HCT116 (cell line): ENCODE data around the gene MTF2. TPM values are rescaled to one million over a fixed set of nuclear protein-coding genes. Genes with fewer than 3 reads are reported as not detected.

Experiments used
- ATAC-seq: fragments of 200-7000 bp; cut with Tn5 transposase; 2 replicates; pipeline ENCODE4 v1.9.1; 2020; ENCODE audit warnings: mild to moderate bottlenecking, moderate library complexity
- BruUV-seq: library from RNA; stranded (reverse); fragments of 400-500 nt; replicated peaks from 2 replicates; lab custom pipeline; 2021; lab: Mats Ljungman, UMichigan
- CTCF ChIA-PET: fragments of 300-600 bp; sonication (Branson Sonifier 250); formaldehyde crosslinking; loops from one replicate; lab custom pipeline; 2021; ENCODE audit warnings: antibody characterized with exemption; lab: Charles Lee
- POLR2A ChIA-PET: fragments of 300-600, 350-600 bp; sonication (Branson Sonifier 250); formaldehyde crosslinking; loops from one replicate; lab custom pipeline; 2021; ENCODE audit warnings: antibody characterized with exemption; lab: Charles Lee
- RAD21 ChIA-PET, 2 experiments: fragments of 300-600 bp; sonication (Branson Sonifier 250); formaldehyde crosslinking; loops; one replicate each; lab custom pipeline; 2023; ENCODE audit warnings: low total read pairs in 2 of 2; ENCODE audit not compliant: uncharacterized antibody in 2 of 2, unreplicated experiment in 2 of 2, low non-redundant PET in 1 of 2; lab: Charles Lee
- DNase-seq: peaks from one replicate; pipeline ENCODE4 v3.0.0-alpha.2; 2010; ENCODE audit warnings: low read depth, low spot score
- H2AFZ ChIP-seq: fragments of 200-600 bp; shearing (Covaris generic), sonication (generic); 2 replicates; pipeline ENCODE4 v1.6.1; 2017; ENCODE audit warnings: low read depth, mixed run types, mixed read lengths, antibody characterized with exemption, low read length; ENCODE audit not compliant: poor library complexity, severe bottlenecking
- H3K27ac ChIP-seq: 2 replicates; pipeline ENCODE4 v1.5.1; 2012; ENCODE audit warnings: low read depth, low read length
- H3K27me3 ChIP-seq: fragments of 200-600 bp; sonication (generic); 2 replicates; pipeline ENCODE4 v1.6.1; 2016; ENCODE audit warnings: mixed run types, low read length, mixed read lengths; ENCODE audit not compliant: insufficient read depth
- H3K36me3 ChIP-seq, 2 experiments: fragments of 200-500 bp in 1 of 2; fragments of 200-600 bp in 1 of 2; sonication (Bioruptor generic) in 1 of 2; sonication (generic) in 1 of 2; 2 replicates each; pipeline versions ENCODE4 v1.5.1 to v1.6.1; 2014 to 2016; ENCODE audit warnings: low read length in 2 of 2, inconsistent platforms in 1 of 2, mixed read lengths in 1 of 2, mixed run types in 1 of 2; ENCODE audit not compliant: insufficient read depth in 2 of 2, control insufficient read depth in 1 of 2
- H3K4me1 ChIP-seq, 2 experiments: fragments of 200-600 bp in 1 of 2; sonication (generic) in 1 of 2; 2 replicates each; pipeline versions ENCODE4 v1.5.1 to v1.6.1; 2012 to 2017; ENCODE audit warnings: low read length in 2 of 2, inconsistent platforms in 1 of 2, mild to moderate bottlenecking in 1 of 2, mixed read lengths in 1 of 2, mixed run types in 1 of 2, moderate library complexity in 1 of 2; ENCODE audit not compliant: insufficient read depth in 2 of 2, control insufficient read depth in 1 of 2
- H3K4me2 ChIP-seq: fragments of 200-600 bp; sonication (generic); 2 replicates; pipeline ENCODE4 v1.6.1; 2017; ENCODE audit warnings: mixed run types, low read length, mixed read lengths
- H3K4me3 ChIP-seq, 2 experiments: fragments of 200-600 bp in 1 of 2; sonication (generic) in 1 of 2; replicated peaks in 1 of 2; 2 replicates each; pipeline ENCODE4 v1.5.1; 2011 to 2016; ENCODE audit warnings: low read length in 2 of 2, control low read depth in 1 of 2, low read depth in 1 of 2, mild to moderate bottlenecking in 1 of 2, mixed read lengths in 1 of 2, mixed run types in 1 of 2
- H3K79me2 ChIP-seq: fragments of 200-600 bp; sonication (generic); 2 replicates; pipeline ENCODE4 v1.6.1; 2017; ENCODE audit warnings: mild to moderate bottlenecking, mixed run types, low read length, moderate library complexity, mixed read lengths; ENCODE audit not compliant: insufficient read depth
- H3K9ac ChIP-seq: fragments of 200-600 bp; sonication (generic); 2 replicates; pipeline ENCODE4 v1.6.1; 2016; ENCODE audit warnings: low read length, mixed read lengths
- H3K9me2 ChIP-seq: fragments of 200-600 bp; sonication (generic), shearing (Covaris generic); 2 replicates; pipeline ENCODE4 v1.6.1; 2017; ENCODE audit warnings: mixed run types, mild to moderate bottlenecking, moderate library complexity; ENCODE audit not compliant: insufficient read depth
- H3K9me3 ChIP-seq, 2 experiments: fragments of 200-500 bp in 1 of 2; fragments of 200-600 bp in 1 of 2; sonication (Bioruptor generic) in 1 of 2; sonication (generic) in 1 of 2; 2 replicates each; pipeline ENCODE4 v1.6.1; 2014 to 2017; ENCODE audit warnings: low read length in 2 of 2, mixed read lengths in 2 of 2, inconsistent platforms in 1 of 2, low read depth in 1 of 2, mild to moderate bottlenecking in 1 of 2, mixed run types in 1 of 2, moderate library complexity in 1 of 2; ENCODE audit not compliant: control insufficient read depth in 1 of 2, insufficient read depth in 1 of 2
- H4K20me1 ChIP-seq: fragments of 200-600 bp; sonication (generic), shearing (Covaris generic); 2 replicates; pipeline ENCODE4 v1.6.1; 2017; ENCODE audit warnings: mixed run types, mild to moderate bottlenecking, moderate library complexity; ENCODE audit not compliant: insufficient read depth
- ATF3 ChIP-seq: IDR thresholded peaks from 2 replicates; pipeline ENCODE4 v1.6.1; 2012
- CBX3 ChIP-seq: IDR thresholded peaks from 2 replicates; pipeline ENCODE4 v1.6.1; 2012; ENCODE audit warnings: low read depth
- CEBPB ChIP-seq: IDR thresholded peaks from 2 replicates; pipeline ENCODE4 v1.6.1; 2012; ENCODE audit warnings: low read depth
- ELF1 ChIP-seq: IDR thresholded peaks from 2 replicates; pipeline ENCODE4 v1.6.1; 2012; ENCODE audit warnings: low read depth, borderline replicate concordance
- EZH2 ChIP-seq: fragments of 200-600 bp; sonication (generic); IDR thresholded peaks from 2 replicates; pipeline ENCODE4 v1.6.1; 2017; ENCODE audit warnings: antibody characterized with exemption, mixed run types
- EZH2phosphoT487 ChIP-seq: fragments of 200-600 bp; IDR thresholded peaks from 2 replicates; pipeline ENCODE4 v1.6.1; 2018; ENCODE audit warnings: antibody characterized with exemption, borderline replicate concordance
- MAX ChIP-seq: IDR thresholded peaks from 2 replicates; pipeline ENCODE4 v1.6.1; 2012
- POLR2A ChIP-seq: IDR thresholded peaks from 2 replicates; pipeline ENCODE4 v1.7.0; 2011; ENCODE audit warnings: borderline replicate concordance; ENCODE audit not compliant: insufficient read depth, insufficient read length; ENCODE audit errors: extremely low read depth
- RAD21 ChIP-seq: IDR thresholded peaks from 2 replicates; pipeline ENCODE4 v1.6.1; 2012; ENCODE audit warnings: low read depth, mild to moderate bottlenecking
- SIN3A ChIP-seq: IDR thresholded peaks from 2 replicates; pipeline ENCODE4 v1.6.1; 2012; ENCODE audit warnings: low read depth
- SP1 ChIP-seq: IDR thresholded peaks from 2 replicates; pipeline ENCODE4 v1.6.1; 2012; ENCODE audit warnings: low read depth
- SRF ChIP-seq: IDR thresholded peaks from 2 replicates; pipeline ENCODE4 v1.6.1; 2012; ENCODE audit warnings: low read depth
- TCF7L2 ChIP-seq: IDR thresholded peaks from 2 replicates; pipeline ENCODE4 v1.7.0; 2011; ENCODE audit warnings: borderline replicate concordance, inconsistent platforms; ENCODE audit not compliant: insufficient read depth, insufficient read length; ENCODE audit errors: extremely low read depth
- YY1 ChIP-seq: IDR thresholded peaks from 2 replicates; pipeline ENCODE4 v1.6.1; 2011; ENCODE audit warnings: low read length, low read depth, moderate library complexity, mild to moderate bottlenecking; ENCODE audit not compliant: insufficient replicate concordance; ENCODE audit errors: extremely low read depth
- ZFX ChIP-seq: fragments of 450-650 bp; IDR thresholded peaks from 2 replicates; pipeline ENCODE4 v1.6.1; 2017
- ZNF274 ChIP-seq: fragments of 200-500 bp; sonication (Bioruptor generic); IDR thresholded peaks from 2 replicates; pipeline ENCODE4 v1.6.1; 2014; ENCODE audit warnings: mild to moderate bottlenecking, low read depth, low read length, inconsistent platforms
- intact Hi-C: fragments of 100-400 bp; cut with micrococcal nuclease; formaldehyde crosslinking; loops from 2 replicates; pipeline ENCODE4 v1.10.0; 2022
- total RNA-seq: library from RNA; stranded (reverse); gene quantifications from one replicate; pipeline ENCODE4 v1.2.1, GENCODE V29; 2021; ENCODE audit not compliant: unreplicated experiment

Gene MTF2
- total RNA-seq, 1 experiment from 2014 or later = 45.5 TPM

- TF ChIP-seq TCF7L2 (no peak), ZNF274 (no peak), ELF1 (no peak), YY1 (peak; percentile 11), POLR2A (no peak), EZH2phosphoT487 (no peak), RAD21 (no peak), SRF (no peak), ATF3 (no peak)
- TF ChIP-seq, all 23 proteins: peak for 3
These were observed 101.9 kb downstream of the MTF2 start, which contains the start of gene CCDC18 (continued) for GRCh38 chr1:93180723-93181613.

- no TSS peak for BruUV-seq
- Histone ChIP-seq H3K27me3 (no peaks in the 10 kb centered on the region), H3K4me2 (no peak overlapping the region), H3K27ac (no peak overlapping the region), H3K9ac (no peak overlapping the region), H3K9me2 (no peaks in the 10 kb centered on the region), H3K79me2 (peaks cover 22% of the 10 kb centered on the region), H3K36me3 (no peaks in the 10 kb centered on the region; a peak in 1 of 4 replicates), H2AFZ (no peak overlapping the region), H3K4me1 (peaks cover 0 to 7% of the 10 kb centered on the region in 2 experiments; a peak in 2 of 4 replicates), H4K20me1 (0 out of 2 replicates have a peak, but pooled peaks cover 3% of the 10 kb centered on the region), H3K4me3 (no peak overlapping the region), H3K9me3 (no peaks in the 10 kb centered on the region)
- ChIA-PET POLR2A (no interaction called here), RAD21 (no interaction called here), CTCF (no interaction called here)
- DNase-seq = no peak
- no peak for ATAC-seq
- TF ChIP-seq ZFX = no peak
- TF ChIP-seq ELF1 = no peak
- TF ChIP-seq CBX3 = no peak
- TF ChIP-seq SP1 = no peak
- TF ChIP-seq SIN3A = no peak
- no peak for TF ChIP-seq ATF3
- no peak for TF ChIP-seq POLR2A
- TF ChIP-seq EZH2phosphoT487 = no peak
- no peak for TF ChIP-seq EZH2
- no peak for TF ChIP-seq CEBPB
- no peak for TF ChIP-seq ZNF274
- TF ChIP-seq MAX = no peak
- no peak for TF ChIP-seq TCF7L2
- TF ChIP-seq RAD21 = no peak
- intact Hi-C loops = no loop called here
These were observed 107.6 kb downstream of the MTF2 start for GRCh38 chr1:93186667-93187066.
